CD4-positive, alpha-beta T cell treated with Interleukin-4 for 1 hour (primary cell): ENCODE results near the gene VSIG10L.

Experiments used
- DNase-seq, 2 donors: peaks; one replicate each; pipeline ENCODE4 v3.0.0-alpha.2; 2020 to 2022

VSIG10L gene

DNA sequence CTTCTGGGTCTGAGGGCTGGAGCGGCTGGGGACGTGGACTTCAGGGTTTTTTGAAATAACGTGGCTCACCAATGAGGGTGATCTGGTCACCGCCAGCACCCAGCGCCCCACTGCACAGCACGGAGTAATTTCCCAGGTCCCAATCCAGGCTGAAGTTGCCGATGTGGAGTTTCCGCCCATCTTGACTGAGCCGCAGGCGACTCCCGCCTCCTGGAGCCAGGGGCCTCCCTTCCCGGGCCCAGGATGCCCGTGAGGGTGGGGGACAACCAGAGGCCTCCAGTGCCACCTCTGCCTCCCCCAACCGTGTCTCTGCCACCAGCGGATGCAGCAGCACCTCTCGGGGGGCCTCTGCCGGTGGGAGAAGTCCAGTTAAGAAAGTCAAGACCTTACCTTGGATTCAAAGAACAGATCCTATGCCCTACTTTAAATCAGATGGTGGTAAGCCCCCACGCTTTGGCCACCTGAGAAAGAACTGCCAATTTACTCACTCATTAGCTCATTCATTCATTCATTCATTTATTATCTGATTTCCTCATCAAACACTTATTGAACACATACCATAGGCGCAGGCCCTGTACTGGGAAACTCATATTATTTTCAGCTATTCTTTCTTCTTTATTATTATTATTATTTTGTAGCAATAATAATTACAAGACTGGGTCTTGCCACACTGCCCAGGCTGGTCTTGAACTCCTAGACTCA is 3.9 kb downstream of the VSIG10L start:
- no peak for DNase-seq

DNA sequence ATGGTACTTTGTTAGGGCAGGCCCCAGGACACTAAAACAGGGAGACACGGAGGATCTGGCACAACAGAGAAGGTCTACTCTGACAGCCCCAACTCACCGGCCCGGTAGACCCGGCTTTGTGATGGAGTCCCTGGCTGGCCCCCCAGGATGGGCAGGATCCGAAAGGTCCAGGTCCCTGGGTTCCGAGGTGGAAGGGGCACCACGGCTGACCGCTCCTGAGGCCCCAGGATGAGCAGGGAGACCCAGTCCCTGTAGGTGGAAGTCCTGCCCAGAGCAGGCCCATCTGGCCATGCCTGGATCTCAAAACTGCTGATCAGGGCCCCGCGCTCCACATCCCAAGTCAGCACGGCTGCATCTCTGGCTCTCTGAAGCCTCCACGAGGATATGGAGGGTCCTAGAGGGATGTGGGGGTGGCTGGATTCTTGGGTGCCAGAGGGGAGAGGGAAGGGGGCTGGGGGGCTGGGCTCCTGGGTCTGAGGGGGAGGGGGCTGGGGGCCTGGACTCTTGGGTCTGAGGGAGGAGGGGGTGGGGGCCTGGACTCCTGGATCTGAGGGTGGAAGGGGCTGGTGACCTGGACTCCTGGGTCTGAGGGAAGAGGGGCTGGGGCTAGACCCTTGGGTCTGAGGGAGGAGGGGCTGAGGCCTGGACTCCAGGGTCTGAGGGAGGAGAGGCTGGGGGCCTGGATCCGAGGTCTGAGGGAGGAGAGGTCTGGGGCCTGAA is 4.6 kb downstream of the VSIG10L start:
- DNase-seq: no peak

DNA sequence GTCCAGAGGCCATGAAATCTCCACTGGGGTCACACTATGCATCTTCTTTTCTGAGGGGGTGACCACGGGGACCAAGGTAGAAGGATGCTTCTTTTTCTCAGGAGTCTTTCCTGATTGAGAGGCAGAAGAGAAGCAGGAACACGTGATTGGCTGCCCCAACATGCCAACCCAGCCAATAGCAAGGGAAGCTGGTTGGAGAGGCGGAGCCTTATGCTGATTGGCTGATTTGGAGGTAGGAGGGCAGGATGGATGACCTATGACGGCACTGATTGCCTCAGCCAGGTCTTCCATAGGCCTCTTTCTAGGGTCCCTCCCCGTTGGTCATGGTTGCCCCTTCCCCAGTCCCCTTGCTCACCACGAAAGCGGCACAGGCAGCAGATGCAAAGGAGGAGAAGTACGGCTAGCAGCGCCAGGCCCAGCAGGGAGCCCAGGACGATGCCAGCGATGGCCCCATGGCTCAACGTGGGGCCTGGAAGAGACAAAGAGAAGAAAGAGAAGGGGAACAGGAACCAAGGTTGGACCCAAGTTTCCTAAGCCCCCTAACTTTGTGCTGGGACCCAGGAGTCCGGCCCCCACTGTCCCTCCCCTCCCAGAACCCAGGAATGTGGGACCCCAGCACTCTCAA is 8.0 kb downstream of the VSIG10L start:
- no peak for DNase-seq

DNA sequence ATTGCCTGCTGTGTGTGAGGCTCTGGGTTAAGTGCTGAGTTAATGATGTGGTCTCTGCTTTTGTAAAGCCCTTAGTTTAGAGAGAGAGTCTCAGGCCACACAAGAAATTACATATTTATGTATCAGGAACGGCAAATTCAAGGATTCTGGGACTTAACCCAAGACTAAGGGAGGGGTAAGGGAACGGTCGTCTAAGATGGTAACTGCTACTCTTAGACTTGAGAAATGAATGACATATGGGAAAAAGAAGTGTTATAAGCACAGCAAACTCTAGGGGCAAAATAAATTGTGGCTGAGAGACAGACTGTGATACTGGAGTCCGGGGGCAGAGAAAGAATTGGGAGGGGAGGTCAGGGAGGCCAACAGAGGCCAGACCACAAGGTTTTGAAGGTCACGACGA is 10.2 kb downstream of the VSIG10L start:
- no peak for DNase-seq

DNA sequence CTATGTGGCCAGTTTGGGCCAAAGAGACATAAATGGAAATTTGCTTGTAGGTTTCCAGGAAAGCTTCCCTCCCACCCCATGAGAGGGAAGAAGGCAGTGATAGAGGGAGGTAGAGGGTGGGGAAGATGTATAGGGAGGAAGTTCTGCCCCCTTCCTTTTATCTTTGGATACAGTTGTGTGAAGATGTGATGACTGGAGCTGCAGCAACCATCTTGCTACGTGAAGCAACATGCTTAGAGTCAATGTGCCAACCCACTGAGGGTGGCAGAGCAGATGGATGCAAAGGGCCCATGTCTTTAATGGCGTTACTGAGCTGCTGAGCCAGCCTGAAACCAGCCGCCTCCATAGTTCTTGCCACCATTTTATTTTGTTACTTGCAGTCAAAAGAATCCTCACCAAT is 10.7 kb downstream of the VSIG10L start:
- DNase-seq: no peak

DNA sequence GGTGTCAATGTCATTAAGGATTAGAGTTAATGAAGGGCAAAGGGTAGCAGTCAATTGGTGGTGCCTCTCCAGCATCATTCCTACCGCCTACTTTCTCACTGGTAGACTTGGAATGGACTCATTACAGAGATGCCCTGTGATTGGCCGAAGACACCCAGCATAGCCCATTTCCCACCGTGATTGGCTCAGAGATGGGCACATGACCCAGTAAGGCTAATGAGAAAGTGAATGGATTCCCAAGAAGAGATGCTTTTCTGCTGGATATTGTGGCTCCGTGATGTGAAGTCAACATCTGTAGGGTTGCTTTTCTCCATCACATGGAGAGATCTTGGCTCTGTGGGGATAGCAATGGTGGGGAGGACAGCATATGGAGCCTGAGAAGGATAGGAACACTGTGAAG is 11.6 kb downstream of the VSIG10L start:
- DNase-seq: no peak

DNA sequence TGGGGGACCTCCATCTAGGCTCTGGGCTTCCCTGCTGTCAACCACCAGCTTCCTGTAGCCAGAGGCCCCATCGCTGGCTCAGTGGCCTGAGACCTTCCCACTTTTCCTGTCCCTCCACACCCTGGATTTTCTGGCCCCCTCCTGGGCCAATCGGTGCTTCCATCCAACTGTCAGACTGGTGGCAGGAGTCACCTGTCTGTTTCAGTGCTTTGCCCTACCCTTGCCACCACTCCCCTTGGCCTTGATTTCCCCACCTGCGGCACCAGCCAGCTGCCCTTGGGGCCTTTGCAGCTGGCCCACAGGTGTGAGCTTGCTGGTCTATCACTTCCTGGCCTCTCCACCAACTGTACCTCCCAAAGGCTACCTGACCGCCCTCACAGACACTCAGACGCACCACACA is 12.5 kb downstream of the VSIG10L start:
- no peak for DNase-seq

DNA sequence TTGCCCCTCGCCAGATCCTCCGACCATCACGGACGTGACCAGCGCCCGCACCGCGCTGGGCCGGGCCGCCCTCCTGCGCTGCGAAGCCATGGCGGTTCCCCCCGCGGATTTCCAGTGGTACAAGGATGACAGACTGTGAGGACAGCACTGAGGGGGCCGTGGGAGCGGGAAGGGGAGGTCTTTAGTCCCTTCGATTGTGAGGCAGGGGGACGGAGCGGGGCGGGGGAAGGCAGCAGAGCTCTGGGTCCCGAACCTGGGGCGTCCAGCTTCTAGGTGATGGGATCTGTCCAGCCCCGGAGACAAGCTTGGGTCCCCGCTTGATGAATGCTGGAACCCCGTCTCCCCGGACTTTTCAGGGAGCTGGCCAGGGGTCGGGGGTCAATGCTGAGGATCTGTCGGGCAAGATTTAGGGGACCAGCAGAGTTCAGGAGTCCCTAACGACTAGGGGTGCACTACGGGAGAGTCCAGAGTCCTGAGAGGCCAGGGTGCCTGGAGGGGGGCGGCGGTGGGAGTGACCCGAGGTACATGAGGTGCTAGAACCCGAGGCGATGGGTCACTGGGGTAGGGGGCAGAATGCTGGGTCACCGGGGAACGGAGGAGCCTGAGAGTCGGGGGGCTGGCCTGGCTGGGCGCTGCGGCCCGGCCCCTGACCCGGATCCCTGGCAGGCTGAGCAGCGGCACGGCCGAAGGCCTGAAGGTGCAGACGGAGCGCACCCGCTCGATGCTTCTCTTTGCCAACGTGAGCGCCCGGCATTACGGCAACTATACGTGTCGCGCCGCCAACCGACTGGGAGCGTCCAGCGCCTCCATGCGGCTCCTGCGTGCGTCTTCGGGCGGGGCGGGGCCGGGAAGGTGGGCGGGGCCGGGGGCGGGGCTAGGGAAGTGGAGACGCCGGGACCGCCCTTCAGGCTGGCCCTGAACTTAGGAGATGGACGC is 14.6 kb downstream of the VSIG10L start:
- DNase-seq: peak; percentile 40 to 63

DNA sequence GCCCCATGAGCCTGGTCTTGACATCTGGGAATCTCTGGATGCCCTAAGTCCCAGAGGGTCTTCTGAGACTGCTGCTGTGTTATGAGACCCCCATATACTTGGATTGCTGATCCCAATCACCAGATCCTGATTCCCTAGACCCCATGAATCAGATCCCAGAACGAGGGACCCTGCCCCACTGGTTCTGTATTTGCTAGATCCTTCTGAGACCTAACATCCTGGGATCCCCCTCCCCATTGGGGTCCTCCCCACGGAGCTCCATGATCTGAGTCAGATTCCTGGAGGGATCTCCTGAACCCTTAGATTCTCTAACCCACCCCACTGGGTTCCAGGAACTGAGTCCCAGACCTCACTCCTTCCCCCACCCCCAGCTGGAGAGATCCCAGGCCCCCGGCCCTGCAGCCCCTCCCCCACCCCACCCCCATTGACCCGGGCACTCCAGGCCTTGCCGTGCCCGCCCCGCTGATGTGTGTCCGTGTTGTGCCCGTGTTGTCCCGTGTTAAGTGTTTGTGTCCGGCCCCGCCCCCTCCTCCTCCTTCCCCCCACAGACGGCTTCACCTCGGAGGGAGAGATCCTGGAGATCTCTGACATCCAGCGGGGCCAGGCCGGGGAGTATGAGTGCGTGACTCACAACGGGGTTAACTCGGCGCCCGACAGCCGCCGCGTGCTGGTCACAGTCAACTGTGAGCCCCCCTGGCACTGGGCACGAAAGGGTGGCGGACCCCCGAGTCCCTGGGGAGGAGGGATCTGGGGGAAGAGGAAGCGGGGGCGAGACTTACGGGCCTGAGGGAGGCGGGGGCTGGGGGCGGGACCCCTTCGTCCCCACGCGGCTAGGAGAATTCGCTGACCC is 15.5 kb downstream of the VSIG10L start:
- no peak for DNase-seq

DNA sequence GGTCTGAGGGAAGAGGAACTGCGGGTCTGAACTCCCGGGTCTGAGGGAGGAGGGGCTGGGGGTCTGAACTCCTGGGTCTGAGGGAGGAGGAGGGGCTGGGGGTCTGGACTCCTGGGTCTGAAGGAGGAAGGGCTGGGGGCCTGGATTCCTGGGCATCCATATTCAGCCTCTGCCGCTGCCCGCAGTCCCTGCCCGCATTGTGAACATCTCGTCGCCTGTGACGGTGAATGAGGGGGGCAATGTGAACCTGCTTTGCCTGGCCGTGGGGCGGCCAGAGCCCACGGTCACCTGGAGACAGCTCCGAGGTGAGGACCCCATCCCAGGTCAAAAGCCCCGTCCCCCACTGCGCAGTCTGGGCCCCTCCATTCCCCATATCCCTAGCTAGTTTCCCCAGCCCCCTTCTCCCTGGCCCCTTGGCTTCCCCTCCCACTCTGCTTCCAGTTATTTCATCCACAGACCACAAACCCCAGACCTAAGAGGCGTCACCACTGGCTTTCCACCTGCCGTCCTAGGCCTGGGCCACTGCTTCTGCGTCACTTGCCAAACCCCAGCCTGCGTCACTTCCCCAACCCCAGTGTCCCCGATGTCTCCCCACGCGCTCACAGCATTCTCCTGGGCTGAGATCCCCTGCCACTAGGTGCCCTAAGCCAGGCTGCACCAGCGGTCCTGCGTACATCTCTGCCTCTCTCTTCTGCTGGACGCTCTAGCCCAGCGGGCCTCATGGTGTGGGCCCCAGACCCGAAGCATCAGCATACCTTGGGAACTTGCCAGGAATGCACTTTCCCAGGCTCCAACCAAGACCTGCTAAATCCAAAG is 16.6 kb downstream of the VSIG10L start:
- peak in 1 of 2 donors; percentile 31 for DNase-seq

DNA sequence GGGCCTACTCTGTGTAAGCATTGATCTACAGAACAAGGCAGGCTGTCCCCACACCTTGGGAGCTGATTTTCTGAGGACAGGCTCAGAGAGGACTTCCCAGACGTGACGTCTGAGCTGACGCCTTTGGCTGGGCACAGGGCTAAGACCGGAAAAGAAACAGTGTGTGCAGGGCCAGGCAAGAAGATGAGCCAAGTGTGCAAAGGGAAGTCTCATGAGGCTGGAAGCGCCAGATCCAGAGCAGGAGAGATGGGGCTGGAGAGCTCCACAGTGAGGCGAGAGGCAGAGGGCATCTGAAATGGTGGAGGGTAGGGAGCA is 17.8 kb downstream of the VSIG10L start:
- no peak for DNase-seq

DNA sequence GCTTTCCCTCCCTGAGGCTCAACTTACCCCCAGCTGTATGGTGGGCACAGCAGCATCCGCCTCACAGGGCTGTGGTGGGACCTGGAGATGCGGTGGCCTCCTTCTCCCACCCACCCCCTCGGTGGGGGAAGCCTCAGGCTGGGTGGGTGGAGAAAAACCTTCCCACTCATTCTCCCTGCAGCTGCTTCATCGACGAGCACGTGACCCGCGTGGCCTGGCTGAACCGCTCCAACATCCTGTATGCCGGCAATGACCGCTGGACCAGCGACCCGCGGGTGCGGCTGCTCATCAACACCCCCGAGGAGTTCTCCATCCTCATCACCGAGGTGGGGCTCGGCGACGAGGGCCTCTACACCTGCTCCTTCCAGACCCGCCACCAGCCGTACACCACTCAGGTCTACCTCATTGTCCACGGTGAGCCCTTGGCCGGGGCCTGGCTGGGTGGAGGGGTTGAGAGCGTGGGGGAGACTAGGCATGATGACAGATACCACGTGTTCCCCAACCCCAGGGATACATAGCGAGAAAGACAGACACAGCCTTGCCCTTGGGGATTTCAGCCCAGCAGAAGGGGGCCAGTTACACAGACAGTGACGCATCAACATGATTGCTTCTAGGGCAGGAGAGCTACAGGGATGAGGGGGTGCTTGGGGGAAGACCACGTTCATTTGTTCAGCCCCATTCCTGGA is 18.3 kb downstream of the VSIG10L start:
- no peak for DNase-seq

DNA sequence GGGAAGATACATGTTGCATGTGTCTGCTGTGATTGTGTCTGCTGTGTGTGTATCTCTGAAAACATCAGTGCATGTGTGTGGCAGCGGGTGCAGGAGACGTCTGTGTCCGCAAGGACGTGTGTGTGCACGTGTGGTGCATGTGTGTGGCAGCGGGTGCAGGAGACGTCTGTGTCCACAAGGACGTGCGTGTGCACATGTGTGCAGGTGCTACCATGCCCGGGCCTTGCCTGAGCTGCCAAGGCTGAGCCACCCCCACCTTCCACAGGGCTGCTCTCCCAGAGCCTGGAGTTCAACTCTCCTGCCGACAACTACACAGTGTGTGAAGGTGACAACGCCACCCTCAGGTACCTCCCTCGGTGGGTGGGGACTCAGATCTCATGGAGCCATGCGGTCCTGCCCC is 20.1 kb downstream of the VSIG10L start:
- DNase-seq: no peak

DNA sequence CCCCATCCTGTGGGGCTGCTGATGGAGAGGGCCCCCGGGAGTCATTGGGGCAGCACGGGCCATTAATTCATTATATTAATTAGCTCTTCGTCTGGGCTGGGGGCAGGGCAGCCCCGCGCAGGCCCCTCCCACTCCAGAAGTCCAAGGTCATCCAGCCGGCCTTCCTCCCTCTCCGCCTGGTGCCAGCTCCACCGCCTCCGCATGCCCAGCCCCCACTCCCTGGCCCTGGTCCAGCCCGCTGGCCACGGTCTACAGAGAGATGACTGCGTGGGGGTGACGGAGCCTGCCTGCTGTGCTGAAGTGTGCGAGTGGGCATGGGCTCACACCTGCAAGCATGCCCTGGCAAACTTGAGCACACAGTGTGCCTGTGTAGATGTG is 21.7 kb downstream of the VSIG10L start:
- DNase-seq: no peak

DNA sequence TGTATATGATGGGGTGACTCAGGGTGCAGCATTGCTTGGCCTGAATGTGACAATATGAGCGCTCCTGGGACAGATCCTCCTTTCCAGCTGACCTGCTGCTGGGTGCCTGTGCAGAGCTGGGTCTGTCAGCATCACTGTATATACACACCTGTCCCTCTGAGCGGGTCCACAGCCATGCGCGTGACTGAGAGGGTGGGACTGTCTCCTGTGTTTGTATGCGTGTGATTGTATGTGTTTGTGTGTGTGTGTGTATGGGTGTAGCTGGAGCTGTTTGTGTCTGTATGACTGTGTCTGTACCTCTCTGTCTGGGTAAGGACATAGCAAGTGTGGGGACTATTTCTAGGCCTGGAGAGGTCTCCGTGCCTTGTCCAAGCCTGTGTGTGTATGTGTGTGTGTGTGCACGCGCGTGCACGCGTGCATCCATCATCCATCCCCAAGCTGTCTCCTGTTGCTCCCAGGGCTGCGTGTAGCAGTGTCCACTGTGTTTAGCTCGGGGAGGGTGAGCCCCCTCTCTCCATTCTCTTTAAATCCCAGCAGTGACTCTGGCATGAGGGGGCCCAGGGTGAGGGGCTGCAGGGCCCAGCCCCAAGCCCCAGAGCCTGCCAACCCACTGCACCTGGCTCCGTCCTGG is 22.2 kb downstream of the VSIG10L start:
- DNase-seq: no peak

DNA sequence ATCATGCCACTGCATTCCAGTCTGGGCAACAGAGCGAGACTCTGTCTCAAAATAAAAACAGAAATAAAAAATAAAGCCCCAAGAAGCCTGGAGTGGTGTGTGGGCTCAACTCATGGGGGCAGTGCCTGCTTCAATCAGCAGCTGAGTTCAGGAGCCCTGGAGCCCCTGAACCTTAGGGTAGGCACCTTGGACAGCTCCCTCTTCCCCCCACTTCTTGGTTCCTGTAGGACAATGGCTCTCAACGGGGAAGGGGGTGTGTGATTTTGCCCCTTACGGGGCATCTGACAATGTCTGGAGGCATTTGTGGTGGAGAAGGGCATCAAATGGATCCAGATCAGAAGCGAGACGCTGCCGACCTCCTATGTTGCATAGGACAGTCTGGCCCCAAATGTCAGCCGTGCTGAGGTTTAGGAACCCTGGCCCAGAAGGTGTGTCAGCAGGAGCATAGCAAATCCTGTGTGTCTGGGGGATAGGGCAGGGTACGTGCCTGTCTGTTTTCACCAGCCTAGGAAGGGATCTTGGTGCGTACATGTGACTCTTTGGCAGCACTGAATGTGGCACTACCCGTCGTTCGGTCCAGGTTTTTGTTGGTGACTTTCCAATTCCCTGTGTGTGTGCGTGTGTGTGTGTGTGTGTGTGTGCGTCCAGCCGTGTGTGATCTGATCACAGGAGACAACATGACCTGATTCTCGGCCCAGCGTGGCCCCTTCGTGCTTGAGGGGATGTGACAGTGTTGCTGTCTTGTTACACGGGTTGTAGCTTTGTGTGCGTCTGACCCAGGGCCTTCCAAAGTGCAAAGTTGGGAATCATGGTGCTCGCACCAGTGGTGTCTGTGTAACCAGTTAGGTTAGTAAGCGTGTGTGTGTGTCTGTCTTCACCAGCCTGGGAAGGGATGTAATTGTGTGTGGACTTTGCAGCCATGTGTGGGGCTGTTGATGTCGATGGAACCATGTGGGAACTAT is 23.0 kb downstream of the VSIG10L start:
- DNase-seq: no peak

DNA sequence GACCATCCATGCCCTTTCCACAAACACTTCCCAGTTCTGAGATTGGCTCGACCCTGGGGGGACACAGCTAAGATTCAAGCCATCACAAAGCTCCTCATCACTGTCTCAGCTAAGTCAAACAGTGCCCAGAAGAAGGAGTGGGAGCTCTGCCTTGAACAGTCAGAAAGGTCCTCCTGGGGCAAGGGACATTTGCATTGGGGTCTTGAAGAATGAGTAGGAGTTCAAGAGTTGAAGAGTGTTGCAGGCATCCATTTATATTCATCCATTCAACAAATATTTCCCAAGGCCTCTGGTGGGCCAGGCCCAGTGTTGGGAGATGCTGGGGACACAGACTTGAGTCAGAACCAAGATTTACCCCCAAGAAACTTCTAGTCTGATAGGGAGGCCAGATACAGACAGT is 24.0 kb downstream of the VSIG10L start:
- no peak for DNase-seq

DNA sequence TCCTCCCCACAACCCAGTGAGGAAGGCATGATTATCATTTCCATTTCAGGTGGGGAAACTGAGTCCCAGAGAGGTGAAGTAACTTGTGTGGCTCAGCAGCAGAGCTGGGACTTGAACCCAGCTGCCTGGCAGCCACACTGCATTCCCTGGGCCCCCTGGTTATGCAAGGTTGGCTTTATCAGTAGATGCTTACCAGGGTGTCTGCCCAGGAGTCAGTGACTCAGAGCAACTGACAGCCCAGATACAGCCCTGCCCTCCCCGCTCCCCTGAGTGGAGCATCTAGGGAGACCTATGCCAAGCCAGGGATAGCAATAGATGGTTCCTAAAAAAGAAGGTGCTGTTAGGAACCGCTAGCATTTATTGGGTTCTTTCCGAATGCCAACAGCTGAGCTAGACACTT is 24.6 kb downstream of the VSIG10L start:
- no peak for DNase-seq

DNA sequence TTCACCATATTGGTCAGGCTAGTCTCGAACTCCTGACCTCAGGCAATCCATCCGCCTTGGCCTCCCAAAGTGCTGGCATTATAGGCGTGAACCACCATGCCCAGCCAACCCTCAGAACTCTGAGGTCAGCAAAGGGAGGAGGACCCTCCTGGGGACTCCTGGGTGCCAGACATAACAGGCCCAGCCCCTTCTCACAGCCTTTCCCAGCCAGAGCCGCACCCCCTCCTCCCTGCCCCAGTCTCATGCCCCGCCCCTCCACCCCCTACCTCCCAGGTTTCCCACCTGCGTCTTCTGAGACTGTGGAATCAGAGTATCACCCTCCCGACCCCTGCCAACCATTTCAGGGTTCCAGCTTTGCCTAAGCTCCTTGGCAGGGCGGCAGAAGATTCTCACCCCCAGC is 25.3 kb downstream of the VSIG10L start:
- no peak for DNase-seq
